Stimulated activated CD4-positive, alpha-beta T cell treated with anti-CD3 and anti-CD28 coated beads, TNF-alpha, amount 100 ng/mL, for 1 hour (primary cell): ENCODE results near the gene VAV2.

Experiments
- DNase-seq, 3 donors: peaks; one replicate each; pipeline ENCODE4 v3.0.0-alpha.2; 2020; ENCODE audit warnings: low read depth in 3 of 3, low spot score in 1 of 3

VAV2 gene

DNA sequence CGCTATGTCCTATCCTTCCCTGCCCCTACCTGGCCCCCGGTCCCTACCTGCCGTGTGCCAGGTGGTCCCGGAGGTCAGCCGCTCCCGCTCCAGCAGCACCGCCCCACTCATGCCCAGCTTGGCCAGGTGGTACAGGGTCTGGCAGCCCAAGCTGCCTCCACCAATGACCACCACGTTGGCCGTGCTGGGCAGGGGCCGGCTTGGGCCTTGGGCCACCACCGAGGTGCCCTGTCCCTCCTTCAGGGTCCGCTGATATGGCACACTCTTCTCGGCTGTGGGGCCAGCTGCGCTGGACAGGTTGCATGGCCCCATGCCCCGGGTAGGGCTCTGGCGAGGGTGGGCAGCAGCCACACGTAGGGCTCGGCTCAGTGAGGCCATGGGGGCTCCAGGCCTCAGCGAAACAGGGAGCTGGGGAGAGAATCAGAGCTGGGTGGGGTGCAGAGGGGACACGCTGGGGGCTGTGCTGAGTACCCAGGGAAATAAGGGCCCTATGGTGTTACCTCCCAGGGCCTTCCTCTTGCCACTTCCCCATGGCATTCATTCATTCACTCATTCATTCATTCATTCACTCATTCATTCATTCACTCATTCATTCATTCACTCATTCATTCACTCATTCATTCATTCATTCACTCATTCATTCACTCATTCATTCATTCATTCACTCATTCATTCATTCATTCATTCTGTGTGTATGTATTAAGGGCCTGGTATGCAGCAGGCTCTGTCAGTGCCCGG lies 258.2 kb downstream of the VAV2 start:
- no peak for DNase-seq

DNA sequence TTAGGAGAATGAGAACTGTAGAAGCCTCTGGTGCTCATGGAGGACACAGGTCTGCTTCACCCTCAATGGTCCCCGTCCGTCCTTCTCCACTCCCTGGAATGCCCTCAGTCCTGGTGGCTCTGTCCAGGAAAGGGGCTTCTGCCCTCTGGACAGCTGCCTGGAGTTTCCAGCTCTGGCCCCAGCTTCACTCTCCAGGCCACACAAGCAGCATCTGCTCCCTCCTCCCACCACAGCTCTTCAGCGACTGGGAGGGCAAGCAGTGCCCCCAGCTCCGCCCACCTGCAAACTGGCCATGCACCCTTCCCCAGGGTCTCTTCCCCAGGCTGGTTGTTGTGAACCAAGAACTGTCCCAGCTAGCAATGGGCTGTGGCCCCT lies 258.7 kb downstream of the VAV2 start:
- DNase-seq = no peak

DNA sequence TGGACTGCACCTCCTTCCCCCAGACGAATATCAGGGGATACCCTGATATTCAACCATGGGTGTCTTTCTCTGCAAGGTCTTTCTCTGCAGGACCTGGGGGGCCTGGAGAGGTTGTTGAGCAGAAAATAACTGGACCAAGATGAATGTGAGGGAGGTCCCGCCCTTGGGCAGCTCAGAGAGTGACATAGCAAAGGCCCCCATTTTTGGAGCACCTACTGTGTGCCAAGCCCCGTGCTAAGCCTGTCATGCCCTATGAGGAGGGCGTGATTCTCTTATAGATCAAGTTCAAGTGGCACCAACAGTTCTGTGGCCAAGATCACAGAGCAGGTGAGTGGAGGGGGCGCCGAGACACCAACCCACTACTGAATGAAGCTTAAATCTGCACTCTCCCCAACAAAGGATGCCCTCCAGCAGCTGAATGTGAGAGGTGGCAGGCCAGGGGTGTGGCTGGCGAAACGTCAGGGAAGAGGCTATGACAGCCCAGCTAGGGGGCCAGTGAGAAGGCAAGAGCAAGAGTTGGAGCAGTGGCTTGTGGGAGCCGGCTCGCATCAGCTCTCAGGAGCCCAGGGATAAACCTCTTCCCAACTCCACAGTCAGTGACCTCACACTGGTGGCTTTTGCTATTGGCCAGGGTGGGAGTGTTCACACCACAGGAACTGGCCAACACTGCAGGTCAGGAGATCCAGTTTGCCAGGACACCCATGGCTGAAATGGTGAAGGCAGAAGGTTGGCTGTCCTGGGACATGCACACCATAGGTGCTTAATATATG lies 259.3 kb downstream of the VAV2 start:
- DNase-seq = no peak

DNA sequence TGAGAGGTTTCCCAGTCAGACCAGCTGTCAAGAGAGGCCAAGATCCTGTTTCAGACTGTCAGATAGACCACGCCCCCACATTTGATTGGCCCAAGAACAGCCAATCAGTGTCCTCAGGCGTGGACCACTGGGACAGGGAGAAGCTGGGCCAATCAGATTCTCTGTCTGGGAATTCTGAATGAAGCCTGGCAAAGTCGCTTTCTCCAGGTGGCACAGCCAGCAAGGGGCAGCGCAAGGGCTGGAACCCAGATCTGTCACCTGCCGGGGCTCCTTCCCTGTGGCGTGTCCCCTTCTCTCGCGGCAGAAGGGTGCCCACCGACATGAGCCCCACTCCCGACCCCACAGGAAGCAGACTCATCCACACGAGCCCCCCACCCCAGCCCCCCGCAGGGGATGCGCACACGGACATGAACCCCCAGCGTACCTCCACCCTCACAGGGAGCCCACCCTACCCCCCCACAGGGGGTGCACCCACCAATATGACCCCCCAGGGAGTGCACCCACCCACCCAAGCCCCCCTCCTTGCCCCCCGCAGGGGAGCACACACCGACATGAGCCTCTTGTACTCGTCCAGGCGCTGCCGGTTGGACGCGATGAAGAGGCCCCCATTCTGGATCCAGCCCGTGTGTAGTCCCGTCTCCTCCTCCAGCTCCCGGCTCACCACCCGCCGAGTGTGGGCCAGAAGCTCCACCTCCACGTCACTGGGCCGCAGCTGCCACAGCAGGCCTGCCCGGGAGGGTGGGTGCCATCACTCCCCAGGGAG lies 260.1 kb downstream of the VAV2 start:
- DNase-seq = no peak

DNA sequence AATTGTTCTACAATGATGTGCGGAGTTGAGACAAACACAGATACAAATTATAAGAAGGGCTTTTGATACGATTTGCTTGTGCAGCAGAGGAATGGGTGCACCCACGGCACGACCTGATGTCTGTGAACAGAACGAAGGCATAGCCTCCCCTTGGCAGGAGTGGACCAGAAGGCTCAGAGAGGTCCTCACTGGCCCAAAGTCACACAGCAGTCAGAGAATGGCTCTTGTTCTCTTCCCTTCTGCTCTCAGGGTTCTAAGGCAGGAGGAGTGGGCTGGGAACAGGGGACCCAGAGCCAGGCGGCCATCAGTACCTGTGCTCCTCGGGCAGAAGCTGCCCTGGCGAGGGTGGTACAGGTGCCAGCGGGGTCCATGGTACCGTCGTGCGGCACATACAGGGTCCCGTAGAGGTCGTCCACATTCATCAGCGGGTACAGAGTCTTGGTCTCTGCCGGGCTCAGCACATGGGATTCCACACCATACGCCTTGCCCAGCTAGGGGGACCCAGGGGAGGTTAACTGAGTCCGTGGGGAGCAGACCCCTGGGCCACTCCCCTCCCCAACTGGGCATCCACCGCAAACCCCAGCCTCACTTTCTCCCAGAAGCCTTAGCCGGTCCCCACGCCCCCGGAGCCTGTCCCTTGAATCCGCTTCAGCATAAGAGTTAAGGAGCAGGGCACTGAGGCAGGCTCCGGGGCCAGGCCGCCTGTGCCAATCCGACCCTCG lies 261.0 kb downstream of the VAV2 start:
- DNase-seq = no peak

DNA sequence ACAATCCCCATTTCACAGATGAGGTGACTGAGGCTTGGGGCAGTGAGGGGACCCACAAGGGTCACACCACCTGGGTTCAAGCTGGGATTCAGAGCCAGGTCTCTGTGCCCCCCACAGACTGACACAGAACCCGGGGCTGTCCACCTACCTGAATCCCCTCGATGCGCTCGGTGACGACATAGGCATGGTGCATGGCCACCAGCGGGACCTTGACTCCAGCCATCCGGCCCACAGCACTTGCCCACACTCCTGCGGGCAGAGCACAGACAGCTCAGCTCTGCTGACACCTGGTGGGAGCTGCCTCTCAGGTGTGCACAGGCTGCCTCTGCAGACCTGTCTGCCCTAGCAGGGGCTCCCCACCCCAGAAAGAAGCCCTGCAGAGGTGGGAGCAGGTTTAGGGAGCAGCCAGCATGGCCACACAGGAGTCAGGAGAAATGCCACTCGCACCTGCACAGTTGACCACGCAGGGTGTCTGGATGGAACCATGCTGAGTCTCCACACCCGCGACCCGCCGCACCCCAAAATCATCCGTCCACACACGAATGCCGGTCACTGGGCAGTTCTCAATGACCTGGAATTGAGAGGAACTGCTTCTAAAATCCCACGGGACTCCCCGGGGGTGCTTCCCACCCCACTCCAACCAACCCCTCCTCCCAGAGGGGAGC lies 262.4 kb downstream of the VAV2 start:
- DNase-seq = no peak

DNA sequence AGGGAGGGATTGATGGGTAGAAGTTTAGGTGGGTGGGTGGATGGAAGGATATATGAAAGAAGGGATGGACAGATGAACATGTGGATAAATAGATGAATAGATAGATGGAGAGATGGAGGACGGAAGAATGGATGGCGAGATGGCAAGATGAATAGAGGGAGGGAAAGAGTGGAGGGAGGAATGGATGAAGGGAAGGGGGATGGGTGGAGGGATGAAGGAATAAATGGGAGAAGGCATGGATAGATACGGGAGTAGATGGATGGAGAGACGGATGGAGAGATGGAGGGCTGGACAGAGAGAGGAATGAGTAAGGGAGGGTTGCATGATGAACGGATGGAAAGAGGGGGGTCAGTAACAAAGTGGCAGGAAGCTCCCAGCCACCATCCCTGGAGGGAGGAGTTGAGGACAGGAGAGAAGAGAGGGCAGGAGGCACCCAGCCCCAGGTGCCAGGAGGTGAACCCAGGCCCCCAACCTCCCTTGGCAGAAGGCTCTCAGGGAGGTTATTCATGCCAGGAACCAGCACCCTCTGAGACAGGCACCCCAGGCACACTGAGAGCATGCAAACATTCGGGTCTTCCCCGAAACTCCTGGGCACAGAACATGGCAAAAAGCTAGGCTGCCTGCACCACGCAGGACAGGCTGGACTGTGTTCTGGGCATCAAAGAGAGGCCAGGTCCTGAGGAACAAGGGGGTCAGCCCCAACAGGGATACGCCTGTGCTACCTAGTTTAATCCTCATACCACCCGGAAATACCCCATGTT lies 263.1 kb downstream of the VAV2 start:
- DNase-seq = no peak

DNA sequence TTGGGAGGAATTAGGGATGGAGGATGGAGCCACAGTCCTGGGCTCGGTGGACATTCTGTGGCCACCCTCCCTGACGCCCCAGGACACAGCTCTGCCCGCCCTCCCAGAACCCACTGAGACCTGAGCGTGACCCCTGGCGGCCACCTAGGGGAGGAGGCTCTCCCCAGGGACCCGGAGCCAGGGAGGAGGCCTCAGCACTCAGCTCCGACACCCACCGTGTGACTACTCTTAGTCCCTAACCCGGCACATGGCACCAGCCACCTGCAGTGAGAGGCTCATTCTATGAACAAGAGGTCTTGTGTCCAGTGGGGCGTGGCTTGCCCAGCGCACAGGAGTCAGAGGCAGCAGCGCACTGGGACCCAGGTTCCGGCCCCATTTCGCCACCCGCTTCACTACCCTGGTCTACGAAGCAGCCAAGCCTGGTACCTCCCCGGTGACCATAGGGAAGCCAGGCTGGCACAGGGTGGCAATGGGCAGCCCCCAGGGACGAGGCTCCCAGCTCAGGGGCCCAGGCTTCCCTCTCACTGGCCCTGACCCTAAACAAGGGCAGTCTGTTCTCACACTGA lies 264.2 kb downstream of the VAV2 start:
- no peak for DNase-seq

DNA sequence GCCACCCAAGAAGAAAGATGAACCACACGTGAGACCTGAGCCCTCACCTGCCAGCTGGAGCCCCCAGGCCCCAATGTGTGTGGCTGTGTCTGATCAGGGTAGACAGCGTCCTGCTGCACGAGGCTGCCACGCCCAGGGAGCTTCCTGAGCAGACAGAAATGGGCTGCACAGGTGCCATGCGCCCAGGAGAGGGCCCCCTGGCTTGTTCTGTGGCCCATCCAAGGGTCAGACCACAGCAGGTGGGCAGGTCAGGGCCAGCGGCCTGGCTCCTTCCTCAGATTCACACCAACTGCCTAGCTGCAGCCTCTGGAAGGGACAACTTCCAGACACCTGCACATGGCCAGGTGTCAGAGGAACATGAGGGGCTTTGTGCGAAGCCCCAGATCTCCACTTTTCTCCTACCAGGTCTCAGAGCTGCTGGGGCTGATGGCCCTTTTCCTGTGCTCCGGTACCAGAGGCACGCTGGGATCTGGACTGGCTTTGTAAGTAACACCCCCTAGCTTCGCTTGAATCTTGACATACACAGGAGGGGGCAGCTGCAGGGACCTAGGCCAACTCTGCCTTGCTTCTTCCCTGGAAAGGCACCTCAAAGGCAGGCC lies 264.7 kb downstream of the VAV2 start:
- DNase-seq = no peak

DNA sequence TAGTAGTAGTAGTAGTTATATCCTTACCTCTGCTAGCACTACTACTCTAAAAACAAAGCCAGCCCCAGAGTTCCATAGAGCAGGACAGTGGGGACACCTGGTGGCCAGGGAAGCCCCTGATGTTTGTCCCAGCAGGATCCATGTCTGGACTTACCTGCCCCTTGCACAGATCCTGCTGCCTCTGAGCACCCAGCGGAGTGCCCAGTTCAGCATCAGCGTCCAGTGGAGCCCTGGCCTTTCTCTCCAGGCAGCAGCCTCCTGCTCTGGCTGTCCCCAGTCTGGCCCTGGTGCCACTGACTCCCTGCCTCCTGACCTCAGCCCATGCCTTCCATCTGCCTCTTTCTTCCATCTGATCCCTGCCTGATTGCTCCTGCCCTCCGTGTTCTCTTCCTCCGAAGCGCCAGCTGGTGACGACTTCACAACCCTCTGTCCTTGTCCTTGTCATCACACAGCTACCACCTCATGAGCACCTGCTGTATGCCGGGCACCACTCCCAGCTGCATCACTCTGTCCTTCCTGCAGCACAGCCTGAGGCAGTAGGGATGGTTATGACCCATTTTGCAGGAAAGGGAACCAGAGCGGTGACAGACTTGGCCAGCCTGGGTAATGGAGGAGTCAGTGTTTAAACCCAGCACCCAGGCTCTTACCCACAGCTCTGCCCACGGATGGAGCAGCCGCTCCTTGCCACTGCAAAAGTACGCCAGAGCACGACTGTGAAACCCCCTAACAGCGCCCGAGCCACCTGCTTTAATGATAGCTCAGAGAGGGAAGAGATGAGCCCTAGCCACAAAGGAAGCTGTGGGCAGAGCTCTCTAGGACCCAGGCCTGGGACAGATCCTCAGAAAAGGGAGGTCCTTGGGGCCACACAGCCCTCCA lies 265.5 kb downstream of the VAV2 start:
- peak in 2 of 3 donors; percentile 43 to 48 for DNase-seq

DNA sequence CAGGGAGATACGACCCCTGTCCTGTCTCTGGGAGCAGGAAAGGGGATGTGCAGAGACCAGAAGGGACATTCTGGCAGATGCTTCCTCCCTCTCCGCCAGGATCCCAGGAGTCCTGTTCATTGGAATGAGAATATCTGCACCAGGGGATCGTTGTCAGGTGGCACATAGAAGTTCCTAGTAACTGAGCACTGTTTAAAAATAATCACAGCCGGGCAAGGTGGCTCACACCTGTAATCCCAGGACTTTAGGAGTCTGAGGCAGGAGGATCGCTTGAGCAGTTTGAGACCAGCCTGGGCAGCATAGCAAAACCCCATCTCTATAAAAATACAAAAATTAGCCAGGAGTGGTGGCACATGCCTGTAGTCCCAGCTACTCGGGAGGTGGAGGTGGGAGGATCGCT lies 266.2 kb downstream of the VAV2 start:
- no peak for DNase-seq

DNA sequence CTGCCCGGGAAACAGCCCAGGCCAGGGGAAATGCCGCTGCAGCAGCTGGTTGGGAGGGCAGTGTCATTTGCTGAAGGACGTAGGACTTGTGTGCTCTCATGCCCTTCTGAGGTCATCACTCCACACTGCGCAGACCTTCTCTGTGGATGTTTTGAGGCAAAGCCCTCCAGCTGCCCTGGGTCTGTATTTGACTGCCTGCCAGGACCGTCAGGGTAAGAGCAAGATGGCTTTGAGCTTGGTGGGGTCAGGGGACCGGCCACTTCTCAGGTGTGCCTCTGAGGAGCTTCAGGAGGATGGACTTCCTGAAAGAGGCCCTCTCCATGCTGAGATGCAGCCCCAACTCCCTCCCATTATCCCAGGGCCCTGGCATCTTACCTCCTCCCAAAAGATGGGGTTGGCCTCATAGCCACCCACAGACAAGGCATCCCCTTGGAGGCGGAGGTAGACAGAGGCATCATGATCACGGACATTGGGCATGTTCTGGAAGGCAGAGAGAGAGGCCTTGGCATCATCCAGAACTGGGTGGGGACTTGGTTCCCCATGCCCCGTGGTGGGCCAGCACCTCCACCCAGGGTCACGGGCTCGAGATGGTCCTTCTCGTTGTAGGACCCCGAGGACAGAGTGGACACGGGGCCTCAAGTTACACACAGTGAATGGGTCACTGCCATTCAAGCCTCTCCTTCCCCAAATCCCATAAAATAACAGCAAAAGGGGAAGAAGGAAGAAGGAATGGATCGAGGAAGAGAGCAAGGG lies 273.4 kb downstream of the VAV2 start:
- no peak for DNase-seq

DNA sequence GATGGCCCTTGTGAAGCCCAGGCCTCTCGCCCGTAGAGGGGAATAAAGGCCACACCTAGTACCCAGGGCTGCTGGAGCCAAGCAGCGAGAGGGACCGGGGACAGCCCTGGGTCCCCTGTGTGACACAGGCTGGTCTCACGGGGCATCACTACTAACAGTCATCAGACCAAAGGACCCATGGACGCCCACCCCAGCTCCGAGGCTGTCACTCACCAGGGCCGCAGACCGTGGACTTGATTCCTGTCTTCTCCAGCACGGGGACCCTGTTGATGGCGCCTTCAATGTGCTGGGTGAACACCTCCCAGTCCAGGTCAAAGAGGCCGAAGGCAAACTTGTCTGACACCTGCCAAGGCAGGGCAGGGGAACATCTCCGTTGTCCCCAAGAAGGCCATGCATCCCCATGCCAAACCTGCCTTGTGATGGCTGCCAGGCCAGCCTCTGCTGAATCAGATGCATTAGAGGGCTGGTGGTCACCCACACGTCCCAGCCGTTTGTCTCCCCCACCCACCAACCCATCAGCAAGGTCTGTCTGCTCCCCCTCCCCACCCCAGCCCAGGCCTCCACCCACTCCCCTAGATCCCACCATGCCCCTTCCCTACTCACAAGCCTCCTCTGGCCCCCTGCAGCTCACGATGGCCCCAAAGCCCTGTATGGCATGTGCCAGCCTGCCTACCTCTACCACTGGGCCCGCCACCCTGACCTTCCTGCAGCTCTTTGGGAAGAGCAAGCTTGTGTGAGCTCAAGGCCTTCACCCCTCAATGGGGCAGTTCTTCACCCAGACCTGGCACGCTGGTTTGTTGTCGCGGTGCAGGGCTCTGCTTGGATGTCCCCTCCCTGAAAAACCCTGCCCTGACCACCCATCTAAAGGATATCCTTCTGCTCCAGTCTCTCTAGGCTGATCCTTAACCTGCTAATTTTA lies 274.8 kb downstream of the VAV2 start:
- no peak for DNase-seq

DNA sequence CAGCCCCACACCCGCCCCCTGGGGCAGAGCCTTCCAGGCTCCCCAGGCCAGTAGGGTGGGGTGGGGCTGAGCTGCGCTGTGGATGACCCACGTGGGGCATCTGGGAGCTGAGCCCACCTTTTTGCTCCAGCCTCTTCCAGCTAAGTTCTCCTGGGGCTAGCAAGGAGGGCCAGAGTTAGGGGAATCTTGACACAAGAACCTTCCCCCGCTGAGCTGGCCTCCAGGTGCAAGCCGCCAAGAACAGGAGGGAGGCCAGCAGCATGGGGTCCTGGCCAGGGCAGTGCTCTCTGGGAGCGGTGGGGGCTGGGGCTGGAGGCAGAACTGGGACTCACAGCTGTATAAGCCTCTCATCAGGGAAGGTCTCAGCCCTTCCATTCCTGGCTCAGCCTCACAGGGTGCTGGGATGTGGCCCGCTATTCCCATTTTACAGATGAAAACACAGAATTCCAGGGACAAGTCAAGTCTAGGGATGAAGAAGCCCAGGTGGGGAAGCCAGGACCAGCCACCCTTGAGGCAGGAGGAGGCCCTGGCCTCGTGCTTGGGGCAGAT lies 275.5 kb downstream of the VAV2 start:
- DNase-seq = no peak

DNA sequence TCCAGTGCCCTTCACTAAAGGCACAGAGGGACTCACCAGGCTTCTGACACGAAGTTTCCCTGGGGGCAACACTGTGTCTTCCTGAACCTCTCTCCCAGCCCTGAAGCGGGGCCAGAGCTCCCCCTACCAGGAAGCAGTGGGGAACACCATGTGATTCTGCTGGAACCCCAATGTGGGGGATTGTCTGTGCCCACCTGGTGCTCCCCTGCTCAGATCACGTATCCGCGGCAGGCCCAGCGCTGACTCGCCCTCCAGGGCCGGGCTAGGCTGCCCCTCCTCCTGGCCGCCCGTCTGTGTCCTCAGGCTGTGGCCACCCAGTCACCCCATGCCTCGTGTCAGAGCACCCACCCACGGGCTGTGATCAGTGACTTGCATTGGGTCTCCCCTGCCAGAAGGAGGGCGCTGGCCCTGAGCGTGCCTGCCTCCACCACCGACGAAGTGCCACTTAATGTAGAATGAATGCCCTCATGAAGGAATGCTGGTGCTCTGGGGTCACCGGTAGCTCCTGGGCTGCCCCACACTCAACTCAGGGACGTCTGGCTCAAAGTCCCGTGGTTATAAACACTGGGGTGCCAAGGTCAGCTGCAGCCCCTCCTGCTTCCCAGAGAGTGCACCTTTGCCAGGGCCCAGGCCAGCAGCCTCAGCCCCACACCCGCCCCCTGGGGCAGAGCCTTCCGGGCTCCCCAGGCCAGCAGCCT lies 276.1 kb downstream of the VAV2 start:
- DNase-seq = no peak
